Psoas muscle (tissue), 8 donors: ENCODE data around the gene FARP2. TPM values are rescaled to one million over a fixed set of nuclear protein-coding genes. Genes with fewer than 3 reads are reported as not detected.
A peak's percentile ranks its signal among the peaks of the same experiment; 100 is the strongest.

ENCODE experiments used
- ATAC-seq, 4 donors: fragments of 200-7000 bp; cut with Tn5 transposase; one replicate each; pipeline ENCODE4 v1.9.1; 2020; ENCODE audit warnings: moderate library complexity in 3 of 4, mild to moderate bottlenecking in 2 of 4
- DNase-seq, 2 donors: peaks; one replicate each; pipeline ENCODE4 v3.0.0-alpha.2; 2020
- H3K27ac ChIP-seq: fragments of 200-600 bp; one replicate; pipeline ENCODE4 v1.8.0; 2022
- H3K27me3 ChIP-seq, 3 donors: fragments of 200-600 bp in 1 of 3; one replicate each; pipeline versions ENCODE4 v1.6.1 to v1.8.0; 2013 to 2022; ENCODE audit warnings: low read length in 2 of 3, mild to moderate bottlenecking in 2 of 3, moderate library complexity in 1 of 3; ENCODE audit not compliant: insufficient read depth in 3 of 3
- H3K36me3 ChIP-seq, 2 donors: fragments of 200-600 bp in 1 of 2; one replicate each; pipeline versions ENCODE4 v1.6.1 to v1.8.0; 2013 to 2022; ENCODE audit warnings: low read depth in 1 of 2, mild to moderate bottlenecking in 1 of 2, moderate library complexity in 1 of 2; ENCODE audit not compliant: insufficient read depth in 1 of 2
- H3K4me1 ChIP-seq: fragments of 200-600 bp; one replicate; pipeline ENCODE4 v1.8.0; 2022
- H3K4me3 ChIP-seq: fragments of 200-600 bp; one replicate; pipeline ENCODE4 v1.8.0; 2022; ENCODE audit warnings: mild to moderate bottlenecking
- H3K9me3 ChIP-seq: fragments of 200-600 bp; one replicate; pipeline ENCODE4 v1.8.0; 2022
- WGBS, 3 donors: extraction: QIAGEN DNeasy Blood & Tissue Kit; methylation state at CpG; one replicate each; pipeline versions ENCODE4 v1.1.6 to v1.1.7; 2013; 5-methylcytosine and 5-hydroxymethylcytosine counted together
- intact Hi-C, 2 donors: fragments of 100-400 bp; cut with DNase I; formaldehyde crosslinking; loops; one replicate each; pipeline versions ENCODE4 v1.11.0 to v1.14.2; 2022
- polyA plus RNA-seq, 3 donors: library from polyadenylated mRNA; stranded (reverse); fragments of 200-250 nt; gene quantifications; one replicate each; pipeline ENCODE4 v1.2.3, GENCODE V29; 2013
- total RNA-seq, 4 donors: library from RNA; stranded (reverse); fragmentation: NEBNext Ultra II Directional in 2 of 4; extraction: Animal tissue kit (Norgen Biotek cat#: 25700) in 2 of 4; gene quantifications; one replicate each; pipeline versions ENCODE4 v1.2.1 to v1.2.4, GENCODE V29; 2021 to 2023
- TF ChIP-seq, protein P1 (sequence below): fragments of 200-600 bp; IDR thresholded peaks from one replicate; pipeline ENCODE4 v1.8.0; 2022; ENCODE audit warnings: antibody characterized with exemption
- donor health status: healthy with polysubstance abuse.
- donor health status: DM: no; HTN: no; CAD: no; lungs with moderate emphysema.
- donor health status: Bipolar disorder and iron deficiency.
- donor health status: healthy.
- donor health status: DM: yes; HTN: yes; CAD: no.
- donor health status: DM: no; HTN: no; CAD: no.
- donor health status: DM: no; HTN: no; CAD: no.
- donor health status: DM: yes; HTN: yes; CAD: no.

Gene FARP2
- total and polyA plus RNA-seq, 7 donors = 5.8 to 18.4 (median 17.4) TPM

DNA sequence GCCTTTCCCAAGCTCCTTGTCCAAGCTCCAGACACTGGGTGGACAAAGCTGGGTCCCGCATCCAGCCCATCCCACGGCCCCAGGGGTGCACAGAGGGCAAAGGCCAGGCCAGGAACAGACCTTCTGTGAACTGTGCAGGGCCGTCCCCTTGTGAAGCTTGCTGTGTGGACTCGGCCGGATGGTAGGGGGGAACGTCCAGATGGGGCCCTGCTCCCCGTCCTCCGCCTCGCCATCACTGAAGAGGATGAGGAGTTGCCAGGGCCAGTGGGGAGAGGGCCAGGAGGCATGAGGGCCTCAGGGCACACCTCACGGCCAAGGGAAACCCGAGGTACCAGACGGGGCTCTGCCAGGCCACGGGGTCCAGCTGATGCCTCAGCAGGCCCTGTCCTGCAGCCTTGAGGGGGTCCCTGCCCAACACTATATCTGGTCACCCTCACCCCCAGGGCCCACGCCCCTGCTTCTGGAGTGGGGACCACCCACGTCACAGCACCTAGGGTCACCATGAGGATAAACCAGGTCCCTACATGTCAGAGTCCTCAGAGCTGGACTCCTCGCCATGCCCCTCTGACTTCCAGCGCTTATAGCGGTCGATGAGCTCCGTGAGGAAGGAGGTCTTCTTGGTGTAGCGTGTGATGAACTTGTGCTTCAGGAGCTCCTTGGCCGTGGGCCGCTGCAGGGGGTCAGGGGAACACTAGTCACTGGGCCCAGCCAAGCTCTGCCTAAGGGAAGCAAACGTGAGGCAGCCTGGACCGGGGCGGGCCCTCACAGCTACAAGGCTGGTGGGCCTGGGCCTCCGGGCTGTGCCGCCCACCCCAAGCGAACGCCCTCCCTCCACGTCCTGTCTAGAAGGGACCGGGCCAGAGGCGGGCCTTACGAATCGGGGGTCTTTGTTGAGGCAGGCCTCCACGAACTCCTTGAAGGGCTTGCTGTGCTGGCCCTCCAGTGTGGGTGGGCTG, 142.3 kb downstream of the FARP2 start:
- H3K27me3 ChIP-seq = no peaks in the 10 kb centered on the region
- H3K4me3 ChIP-seq = no peak overlapping the region
- DNase-seq = no peak
- no peak for ATAC-seq
- H3K9me3 ChIP-seq = no peaks in the 10 kb centered on the region
- H3K4me1 ChIP-seq = peaks cover 35% of the 10 kb centered on the region
- peak overlapping the region; percentile 94 for H3K27ac ChIP-seq
- peaks cover 8 to 78% of the 10 kb centered on the region in 2 donors for H3K36me3 ChIP-seq
- WGBS, 3 donors = 91 to 95% (median 91%) methylated on average over 35 to 36 of the region's 36 CpGs
- intact Hi-C loops = no loop called here
- TF ChIP-seq, protein P1, sequence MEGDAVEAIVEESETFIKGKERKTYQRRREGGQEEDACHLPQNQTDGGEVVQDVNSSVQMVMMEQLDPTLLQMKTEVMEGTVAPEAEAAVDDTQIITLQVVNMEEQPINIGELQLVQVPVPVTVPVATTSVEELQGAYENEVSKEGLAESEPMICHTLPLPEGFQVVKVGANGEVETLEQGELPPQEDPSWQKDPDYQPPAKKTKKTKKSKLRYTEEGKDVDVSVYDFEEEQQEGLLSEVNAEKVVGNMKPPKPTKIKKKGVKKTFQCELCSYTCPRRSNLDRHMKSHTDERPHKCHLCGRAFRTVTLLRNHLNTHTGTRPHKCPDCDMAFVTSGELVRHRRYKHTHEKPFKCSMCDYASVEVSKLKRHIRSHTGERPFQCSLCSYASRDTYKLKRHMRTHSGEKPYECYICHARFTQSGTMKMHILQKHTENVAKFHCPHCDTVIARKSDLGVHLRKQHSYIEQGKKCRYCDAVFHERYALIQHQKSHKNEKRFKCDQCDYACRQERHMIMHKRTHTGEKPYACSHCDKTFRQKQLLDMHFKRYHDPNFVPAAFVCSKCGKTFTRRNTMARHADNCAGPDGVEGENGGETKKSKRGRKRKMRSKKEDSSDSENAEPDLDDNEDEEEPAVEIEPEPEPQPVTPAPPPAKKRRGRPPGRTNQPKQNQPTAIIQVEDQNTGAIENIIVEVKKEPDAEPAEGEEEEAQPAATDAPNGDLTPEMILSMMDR = no peak

DNA sequence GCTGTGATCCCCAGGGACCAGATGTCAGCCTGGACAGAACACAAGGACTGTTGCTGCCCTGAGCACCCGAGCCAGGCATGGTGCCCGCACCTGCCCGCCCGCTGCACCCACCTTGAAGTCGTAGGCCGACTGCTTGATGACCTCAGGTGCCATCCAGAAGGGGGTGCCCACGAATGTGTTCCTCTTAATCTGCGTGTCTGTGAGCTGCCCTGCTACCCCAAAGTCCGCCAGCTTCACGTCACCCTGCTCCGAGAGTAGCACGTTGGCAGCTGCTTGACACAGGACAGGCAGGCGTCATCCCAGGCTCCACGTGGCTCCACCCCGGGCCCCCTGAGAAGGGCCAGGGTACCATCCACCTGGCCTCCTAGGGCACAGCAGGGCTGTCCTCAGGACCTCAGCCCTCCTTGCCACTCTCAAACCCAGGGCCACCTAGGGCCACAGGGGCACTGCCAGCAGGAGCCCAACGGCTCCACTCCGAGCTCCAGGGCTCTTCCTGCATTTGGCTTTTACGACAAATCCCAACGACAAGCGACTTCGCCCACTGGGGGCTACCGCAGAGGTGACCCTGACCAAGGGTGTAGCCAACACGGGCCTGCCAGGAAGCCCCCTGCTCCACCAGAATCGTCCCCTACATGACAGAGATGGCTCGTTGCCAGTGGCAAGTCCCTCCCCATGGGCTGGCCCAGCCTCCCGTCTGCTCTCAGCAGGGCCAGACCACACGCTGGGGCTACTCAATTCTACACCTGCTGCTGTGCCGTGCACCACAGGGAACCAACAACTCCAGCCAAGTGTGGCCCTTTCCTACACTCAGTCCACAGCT, 143.3 kb downstream of the FARP2 start:
- peaks cover 43% of the 10 kb centered on the region for H3K4me1 ChIP-seq
- no peak overlapping the region for H3K4me3 ChIP-seq
- WGBS, 3 donors = 54 to 74% (median 57%) methylated on average over 26 to 28 of the region's 28 CpGs
- peak overlapping the region; percentile 94 for H3K27ac ChIP-seq
- TF ChIP-seq, protein P1 = no peak
- intact Hi-C loops = no loop called here
- H3K27me3 ChIP-seq = no peaks in the 10 kb centered on the region
- peaks cover 8 to 68% of the 10 kb centered on the region in 2 donors for H3K36me3 ChIP-seq
- H3K9me3 ChIP-seq = no peaks in the 10 kb centered on the region
- ATAC-seq (peak; percentile 34 to 83 (median 50)), DNase-seq (no peak)

DNA sequence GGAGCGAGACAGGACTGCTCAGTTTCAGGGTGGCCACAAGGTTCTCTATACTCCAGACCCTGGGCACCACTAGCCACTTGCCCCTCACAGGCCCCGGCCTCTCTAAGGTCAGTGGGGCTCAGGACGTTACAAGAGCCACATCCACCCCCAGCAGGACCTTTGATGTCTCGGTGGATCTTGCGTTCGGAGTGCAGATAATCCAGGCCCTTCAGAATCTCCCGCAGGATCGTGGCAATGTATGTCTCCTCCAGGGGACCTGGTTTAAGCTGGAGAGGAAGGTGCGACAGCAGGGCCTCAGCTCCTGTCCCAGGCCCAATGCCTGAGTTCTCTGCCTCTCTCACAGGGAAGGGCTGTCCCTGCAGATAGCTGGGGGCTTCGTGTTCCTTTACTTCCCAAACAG, 143.9 kb downstream of the FARP2 start:
- ATAC-seq = no peak
- no peaks in the 10 kb centered on the region for H3K9me3 ChIP-seq
- TF ChIP-seq, protein P1 = no peak
- H3K27me3 ChIP-seq = no peaks in the 10 kb centered on the region
- peaks cover 8 to 62% of the 10 kb centered on the region in 2 donors for H3K36me3 ChIP-seq
- WGBS, 3 donors = 68 to 85% (median 70%) methylated on average over 10 of the region's 10 CpGs
- intact Hi-C loops = no loop called here
- DNase-seq = no peak
- H3K4me1 ChIP-seq = peaks cover 50% of the 10 kb centered on the region
- H3K27ac ChIP-seq = peak overlapping the region; percentile 94
- no peak overlapping the region for H3K4me3 ChIP-seq

DNA sequence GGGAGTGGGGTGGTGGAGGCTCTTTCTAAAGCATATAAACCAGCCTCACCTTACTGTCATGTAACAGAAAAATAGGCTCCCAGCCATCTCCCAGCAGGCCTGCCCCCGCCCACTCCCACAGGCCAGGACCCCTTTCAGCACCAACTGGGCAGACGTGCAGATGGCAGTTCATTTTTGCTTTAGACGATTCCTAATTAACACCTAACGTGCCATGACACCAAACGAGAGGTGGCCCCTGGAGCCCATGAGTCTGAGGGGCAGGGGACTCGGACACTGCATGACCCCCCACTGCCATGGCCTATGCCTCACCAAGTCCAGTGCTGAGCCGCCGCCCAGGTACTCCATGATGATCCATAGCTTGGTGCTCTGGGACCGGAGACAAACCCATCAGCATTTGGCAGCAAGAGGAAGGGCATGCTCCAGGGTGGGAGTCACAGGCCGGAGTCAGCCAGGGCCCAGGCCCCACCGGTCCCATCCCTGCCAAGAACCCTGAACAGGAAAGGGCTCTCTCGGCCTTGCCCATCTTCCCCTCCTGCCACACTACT, 144.4 kb downstream of the FARP2 start:
- ATAC-seq = no peak
- Histone ChIP-seq H3K4me1 (peaks cover 55% of the 10 kb centered on the region), H3K4me3 (no peak overlapping the region), H3K36me3 (peaks cover 8 to 57% of the 10 kb centered on the region in 2 donors), H3K9me3 (no peaks in the 10 kb centered on the region), H3K27me3 (no peaks in the 10 kb centered on the region), H3K27ac (peak overlapping the region; percentile 94)
- DNase-seq = no peak
- intact Hi-C loops = no loop called here
- WGBS, 3 donors = 70 to 84% (median 83%) methylated on average over 12 of the region's 12 CpGs
- TF ChIP-seq, protein P1 = no peak
